Measurements from ENCODE around the gene PRPF8.
A peak's percentile ranks its signal among the peaks of the same experiment; 100 is the strongest.

Gene PRPF8

GRCh38 chr17:1643999-1644492, 40.6 kb downstream of the PRPF8 start:
- no peak for DNase-seq

DNA sequence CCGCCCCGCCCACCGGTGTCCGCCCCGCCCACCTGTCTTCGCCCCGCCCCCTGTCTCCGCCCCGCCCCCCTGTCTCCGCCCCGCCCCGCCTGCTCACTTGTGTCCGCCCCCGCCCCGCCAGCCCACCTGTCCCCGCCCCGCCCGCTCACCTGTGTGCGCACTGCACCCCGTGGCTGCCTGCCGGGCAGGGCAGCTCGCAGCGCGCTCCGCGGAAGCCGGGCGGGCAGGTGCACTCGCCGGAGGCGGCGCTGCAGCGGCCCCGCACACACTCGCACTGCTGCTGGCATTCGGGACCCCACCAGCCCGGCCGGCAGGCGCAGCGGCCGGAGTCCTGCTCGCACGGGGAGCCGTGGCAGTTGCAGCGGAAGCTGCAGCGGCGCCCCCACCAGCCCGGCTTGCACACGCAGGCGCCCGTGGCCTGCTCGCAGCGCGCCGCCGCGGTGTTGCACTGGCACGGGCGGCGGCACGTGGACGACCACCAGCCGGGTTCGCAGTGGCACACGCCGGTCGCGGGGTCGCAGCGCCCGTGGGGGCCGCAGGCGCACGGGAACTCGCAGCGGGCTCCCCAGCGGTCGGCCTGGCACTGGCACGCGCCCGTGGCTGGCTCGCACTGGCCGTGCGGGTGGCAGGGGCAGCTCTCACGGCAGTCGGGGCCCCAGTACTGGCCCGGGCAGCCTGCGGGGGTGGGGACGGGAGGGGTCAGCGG, 41.2 kb downstream of the PRPF8 start:
- no peak for DNase-seq

DNA sequence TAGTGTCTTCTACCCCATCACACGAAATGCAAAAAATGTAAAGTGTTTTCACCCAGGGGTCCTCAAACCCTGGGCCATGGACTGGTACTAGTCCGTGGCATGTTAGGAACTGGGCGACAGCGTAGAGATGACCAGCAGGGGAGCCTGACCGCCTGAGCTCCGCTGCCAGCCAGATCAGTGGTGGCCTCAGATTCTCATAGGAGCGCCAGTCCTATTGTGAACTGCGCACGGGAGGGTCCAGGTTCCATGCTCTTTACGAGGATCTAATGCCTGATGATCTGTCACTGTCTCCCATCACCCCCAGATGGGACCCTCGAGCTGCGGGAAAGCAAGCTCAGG, 43.6 kb downstream of the PRPF8 start:
- no peak for DNase-seq

- DNase-seq, result no peak
Measured at GRCh38 chr17:1640329-1641064, 44.2 kb downstream of the PRPF8 start.

DNA sequence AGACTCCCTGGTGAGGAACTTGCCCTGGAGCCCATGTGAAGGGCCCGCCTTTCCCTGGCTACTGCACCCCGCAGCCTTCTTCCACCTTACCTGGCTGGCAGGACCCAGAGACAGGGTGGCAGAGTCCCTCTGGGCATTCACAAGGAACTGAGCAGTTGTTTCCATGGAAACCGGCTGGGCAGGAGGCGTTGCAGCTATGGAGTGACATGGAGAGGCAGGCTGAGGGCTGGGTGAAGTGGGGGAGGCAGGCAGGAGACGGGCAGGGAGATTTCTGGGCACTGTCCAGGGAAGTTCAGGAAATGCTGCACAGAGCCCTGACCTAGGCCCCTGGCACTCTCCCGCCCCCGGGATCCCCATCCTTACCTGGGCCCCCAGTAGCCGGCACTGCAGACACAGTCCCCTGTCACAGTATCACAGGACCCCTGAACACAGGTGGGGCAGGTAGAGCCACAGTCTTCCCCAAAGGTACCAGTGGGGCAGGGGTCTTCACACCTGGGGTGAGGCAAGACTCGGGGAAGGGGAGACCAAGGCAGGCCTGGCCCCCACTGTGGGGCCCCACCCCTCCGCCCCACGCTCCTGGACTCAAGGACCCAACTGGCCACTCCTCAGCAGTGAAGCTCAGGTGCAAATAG, 45.0 kb downstream of the PRPF8 start:
- DNase-seq, result no peak

- no peak for DNase-seq
Measured at GRCh38 chr17:1638624-1639300, 45.9 kb downstream of the PRPF8 start.

DNA sequence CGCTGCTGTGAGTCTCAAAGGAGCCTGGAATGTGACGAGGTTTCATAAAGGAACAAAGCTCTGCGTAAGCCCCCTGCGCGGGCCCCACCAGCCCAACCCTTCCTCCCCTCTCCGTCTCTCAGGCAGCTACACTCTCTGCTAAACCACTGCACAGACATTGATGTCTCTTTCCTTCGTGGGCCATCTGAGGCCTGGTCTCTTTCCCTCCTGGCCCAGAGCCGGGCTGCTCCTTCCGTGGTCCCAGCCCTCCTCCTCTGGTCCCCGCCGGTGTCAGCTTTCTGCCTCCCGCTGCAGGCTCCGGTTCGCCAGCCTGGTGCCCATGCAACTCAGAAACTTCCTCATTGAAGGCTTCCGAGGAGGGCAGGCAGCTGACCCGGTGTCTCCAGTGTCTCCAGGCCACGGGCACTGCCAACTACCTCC, 46.5 kb downstream of the PRPF8 start:
- no peak for DNase-seq

GRCh38 chr17:1636732-1637285, 47.9 kb downstream of the PRPF8 start:
- no peak for DNase-seq

GRCh38 chr17:1635675-1636465, 48.8 kb downstream of the PRPF8 start:
- no peak for DNase-seq

- DNase-seq, result no peak
Measured at GRCh38 chr17:1634841-1635650, 49.6 kb downstream of the PRPF8 start.

DNA sequence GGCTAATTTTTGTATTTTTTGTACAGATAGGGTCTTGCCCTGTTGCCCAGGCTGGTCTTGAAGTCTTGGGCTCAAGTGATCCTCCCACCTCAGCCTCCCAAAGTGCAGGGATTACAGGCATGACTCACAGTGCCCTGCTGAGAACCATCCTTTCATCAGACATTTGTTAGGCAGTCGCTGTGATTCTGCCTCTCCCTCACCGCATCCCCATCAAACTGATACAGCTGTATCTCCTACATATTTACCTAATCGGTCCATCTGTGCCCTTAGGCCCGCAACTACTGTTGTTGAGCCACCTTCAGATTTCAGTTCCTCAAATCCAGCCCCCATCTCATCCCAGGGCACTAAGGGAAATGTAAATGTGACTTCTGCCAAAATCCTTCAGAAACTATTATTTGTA, 54.0 kb downstream of the PRPF8 start:
- DNase-seq, result no peak

DNA sequence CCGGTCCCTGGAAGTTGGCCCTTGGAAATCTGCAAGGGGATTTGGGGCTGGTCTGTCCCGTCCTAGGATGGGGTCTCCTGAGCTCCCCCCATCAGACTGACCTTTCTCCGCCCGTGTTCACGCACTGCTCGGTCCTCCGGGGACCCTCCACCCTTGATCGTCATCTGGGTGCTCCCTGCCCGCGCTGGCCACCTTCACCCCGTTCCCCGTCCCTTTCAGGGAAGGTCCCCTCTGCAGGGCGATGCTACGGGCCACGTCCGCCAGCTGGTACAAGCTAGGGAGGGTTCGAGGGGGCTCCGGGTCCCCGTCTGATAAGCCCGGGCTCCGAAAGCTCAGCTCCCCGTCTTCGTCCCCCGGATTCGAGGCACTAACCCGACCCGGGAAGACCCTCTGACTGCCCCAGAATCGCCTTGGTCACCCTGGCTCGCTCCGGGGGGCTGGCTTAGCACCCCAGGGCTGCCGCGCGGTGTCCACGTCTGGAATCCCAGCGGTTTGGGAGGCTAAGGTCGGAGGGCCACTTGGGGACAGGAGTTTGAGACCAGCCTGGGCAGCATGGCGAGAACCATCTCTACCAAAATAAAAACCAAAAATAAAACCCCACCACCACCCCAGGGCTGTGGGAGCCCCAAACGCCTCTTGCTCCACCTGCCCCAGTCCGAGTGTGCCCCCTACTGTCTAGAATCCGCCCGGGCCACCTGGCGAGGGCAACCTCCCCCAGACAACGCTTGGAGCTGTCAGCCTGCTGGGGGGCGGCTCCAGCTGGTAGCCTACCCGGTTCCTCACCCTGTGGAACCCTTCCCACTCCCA, 55.0 kb downstream of the PRPF8 start:
- DNase-seq, result peak; percentile 24 to 41

DNA sequence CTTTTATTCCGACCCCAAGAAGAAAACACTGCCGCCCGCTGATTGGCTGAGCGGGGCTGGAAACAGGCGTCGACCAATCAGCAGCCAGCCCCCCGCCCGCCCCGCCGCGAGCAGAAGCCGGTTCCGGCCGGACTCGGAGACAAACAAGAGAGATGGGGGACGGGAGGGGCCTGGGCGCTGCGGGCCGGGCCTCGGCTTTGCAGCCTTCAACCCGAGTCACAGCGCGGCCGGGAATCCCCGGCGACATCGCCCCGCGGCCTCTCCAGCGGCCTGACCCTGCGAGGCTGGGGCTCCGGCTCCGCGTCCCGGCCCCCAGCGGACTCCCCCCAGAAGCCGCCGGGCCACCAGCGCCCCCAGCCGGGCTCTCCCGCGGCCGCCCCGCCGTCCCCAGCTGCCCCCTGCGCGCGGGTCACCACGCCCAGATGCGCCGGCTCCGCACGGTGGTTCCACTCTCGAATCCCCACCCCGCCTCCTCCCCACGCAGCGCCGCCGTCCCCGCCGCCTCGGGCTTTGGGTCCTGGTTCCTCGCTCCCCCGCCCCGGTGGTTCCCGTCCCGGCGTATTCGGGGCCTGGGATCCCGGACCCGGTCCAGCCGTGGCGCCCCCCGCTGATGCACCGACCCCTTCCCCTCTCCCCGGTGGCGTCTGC, 55.7 kb downstream of the PRPF8 start:
- DNase-seq, result peak; percentile 51 to 61

- DNase-seq, result peak; percentile 12 to 24
Measured at GRCh38 chr17:1627982-1628855, 56.4 kb downstream of the PRPF8 start, which contains the start of gene SLC43A2. SLC43A2 (minus strand) TSS chr17:1628834; CDS start chr17:1627874, 960 bp downstream.

DNA sequence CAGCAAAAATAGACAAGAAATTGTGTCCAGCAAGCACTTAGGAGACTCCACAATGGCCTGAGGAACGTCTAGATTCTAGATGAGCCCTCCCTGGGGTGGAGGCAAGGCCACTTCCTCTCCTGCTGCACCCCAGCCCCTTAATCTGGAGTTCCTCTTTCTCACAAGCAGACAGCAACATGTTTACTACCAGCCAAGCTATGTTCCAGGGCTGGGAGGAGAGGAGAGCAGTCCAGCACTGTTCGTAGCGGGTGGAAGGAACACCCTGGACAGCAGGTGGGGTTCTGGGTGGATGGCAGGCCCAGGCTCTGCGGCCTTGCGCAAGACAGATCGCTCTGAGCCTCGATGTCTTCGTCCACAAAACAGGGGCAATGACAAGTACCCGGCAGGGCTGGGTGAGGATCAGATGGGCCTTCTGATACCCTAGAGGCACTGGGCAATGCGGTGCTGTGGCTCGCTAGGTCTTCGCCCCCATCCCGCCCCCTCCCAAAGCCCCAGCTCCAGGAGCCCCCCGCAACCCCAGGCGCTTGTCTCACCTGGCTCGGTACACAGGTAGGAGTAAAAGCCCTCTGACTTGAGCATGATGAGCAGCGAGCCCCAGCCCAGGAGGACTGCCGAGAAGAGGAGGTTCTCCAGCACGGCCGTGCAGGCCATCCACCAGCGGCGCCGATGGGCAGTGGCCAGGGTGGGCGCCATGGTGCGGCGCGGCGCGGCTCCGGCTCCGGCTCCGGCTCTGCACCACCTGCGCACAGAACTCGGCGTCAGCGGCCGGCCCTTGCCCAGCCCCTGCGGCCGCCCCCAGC, 57.3 kb downstream of the PRPF8 start:
- DNase-seq, result peak; percentile 55 to 65

DNA sequence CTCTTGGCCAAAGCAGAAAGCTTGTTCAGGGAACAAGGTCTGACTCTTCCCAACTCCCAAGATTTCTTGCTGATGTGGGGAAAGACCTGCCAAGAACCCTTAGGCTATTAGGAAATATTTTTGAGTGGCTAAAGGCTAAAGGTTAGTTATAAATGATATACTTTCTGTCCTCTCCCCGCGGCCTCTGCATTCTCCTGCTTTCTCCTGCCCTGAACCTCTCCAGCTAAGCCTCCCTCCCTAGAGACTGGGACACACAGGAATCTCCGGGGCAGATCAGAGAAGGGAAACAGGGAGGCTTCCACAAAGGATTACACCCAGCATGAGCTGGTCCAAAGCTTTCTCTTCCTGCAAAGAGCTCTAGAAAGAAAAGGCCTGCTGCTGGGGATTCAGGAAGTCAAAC, 58.3 kb downstream of the PRPF8 start:
- no peak for DNase-seq

DNA sequence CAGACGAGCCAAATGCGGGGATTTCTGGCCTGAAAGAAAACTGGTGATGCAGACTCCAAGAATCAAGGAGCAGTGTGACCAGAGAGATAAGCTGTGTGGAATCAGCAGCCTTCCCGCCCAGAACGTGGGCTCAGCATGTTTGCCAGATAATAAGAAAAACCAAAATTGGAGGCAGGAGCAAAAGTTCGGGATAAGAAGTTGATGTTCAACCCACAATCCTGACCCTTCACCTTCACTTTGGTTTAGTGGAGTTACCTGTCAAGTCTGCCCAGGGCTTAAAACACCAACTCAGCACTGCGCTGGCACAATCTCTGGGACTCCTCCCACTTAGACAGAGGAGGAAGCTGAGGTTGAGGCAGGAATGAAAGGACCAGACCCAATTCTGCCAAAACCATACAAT, 59.1 kb downstream of the PRPF8 start:
- DNase-seq, result no peak

GRCh38 chr17:1625053-1625452, 59.6 kb downstream of the PRPF8 start:
- DNase-seq, result no peak
